ENCODE data around the gene PRAMEF4. TPM values are rescaled to one million over a fixed set of nuclear protein-coding genes. Genes with fewer than 3 reads are reported as not detected.

PRAMEF4 gene
- total RNA-seq = not detected

DNA sequence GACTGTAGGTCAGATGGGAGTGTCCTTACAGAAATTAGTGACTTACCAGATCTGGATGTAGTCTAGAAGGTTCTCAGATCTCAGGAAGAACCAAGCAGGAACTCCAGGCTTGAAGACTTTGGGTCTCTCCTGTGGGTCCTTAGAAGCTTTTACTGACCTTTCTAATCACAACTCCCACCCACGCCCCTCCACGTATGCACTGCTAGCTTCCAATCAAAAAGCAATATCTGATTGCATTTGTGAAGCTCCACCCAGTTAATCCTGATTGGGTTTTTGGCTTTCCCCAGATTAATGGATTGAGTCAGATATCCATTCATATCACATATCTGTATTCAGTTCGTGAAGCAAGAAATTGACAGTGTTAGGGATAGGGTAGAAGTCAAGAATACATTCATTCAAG lies at the start of gene PRAMEF4:
Gene PRAMEF4 (minus strand): TSS at position 101 of the 400 bp plus-strand sequence. CDS start 2,807 bp downstream, outside the sequence.

DNA sequence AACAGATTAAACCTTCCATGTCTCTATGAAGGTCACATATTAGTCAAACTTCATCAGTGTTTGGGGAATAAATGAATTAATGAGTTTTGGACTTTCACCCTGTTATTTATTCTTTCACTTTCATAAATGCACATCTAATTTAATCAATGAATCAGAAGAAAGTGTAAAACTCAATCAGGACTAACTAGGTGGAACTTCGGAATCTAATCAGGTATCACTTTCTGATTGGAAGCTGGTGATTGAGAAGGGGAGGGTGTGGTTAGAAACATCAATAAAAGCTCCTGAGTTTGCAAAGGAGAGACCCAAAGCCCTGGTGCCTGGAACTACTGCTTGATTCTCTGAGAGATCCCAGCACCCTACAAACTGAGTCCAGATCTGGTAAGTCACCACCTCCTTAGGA lies 30.3 kb upstream of the PRAMEF4 start, which contains the start of gene PRAMEF7:
Gene PRAMEF7 (plus strand): TSS at position 301 of the 400 bp plus-strand sequence. CDS start 1,083 bp downstream, outside the sequence.

DNA sequence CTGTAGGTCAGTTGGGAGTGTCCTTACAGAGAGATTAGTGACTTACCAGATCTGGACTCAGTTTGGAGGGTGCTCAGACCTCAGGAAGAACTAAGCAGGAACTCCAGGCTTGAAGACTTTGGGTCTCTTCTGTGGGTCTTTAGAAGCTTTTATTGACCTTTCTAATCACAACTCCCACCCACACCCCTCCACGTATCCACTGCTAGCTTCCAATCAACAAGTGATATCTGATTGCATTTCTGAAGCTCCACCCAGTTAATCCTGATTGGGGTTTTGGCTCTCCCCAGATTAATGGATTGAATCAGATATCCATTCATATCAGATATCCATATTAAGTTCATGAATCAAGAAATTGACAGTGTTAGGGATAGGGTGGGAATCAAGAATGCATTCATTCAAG lies 12.2 kb upstream of the PRAMEF4 start, which contains the start of gene PRAMEF10:
Gene PRAMEF10 (minus strand): TSS at position 101 of the 400 bp plus-strand sequence. CDS start 2,423 bp downstream, outside the sequence.

GRCh38 chr1:12856786-12857185 lies 29.2 kb downstream of the PRAMEF4 start, which contains the start of gene PRAMEF2:
PRAMEF2 (plus strand) TSS chr1:12857086; CDS start chr1:12859010, 1,924 bp downstream.

DNA sequence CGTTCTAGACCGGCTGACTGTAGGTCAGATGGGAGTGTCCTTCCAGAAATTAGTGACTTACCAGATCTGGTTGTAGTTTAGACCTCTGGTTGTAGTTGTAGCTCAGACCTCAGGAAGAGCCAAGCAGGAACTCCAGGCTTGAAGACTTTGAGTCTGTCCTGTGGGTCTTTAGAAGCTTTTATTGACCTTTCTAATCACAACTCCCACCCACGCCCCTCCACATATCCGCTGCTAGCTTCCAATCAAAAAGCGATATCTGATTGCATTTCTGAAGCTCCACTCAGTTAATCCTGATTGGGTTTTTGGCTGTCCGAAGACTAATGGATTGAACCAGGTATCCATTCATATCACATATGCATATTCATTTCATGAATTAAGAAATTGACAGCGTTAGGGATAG lies 37.4 kb downstream of the PRAMEF4 start, which contains the start of gene HNRNPCL1:
Gene HNRNPCL1 (minus strand): TSS at position 101 of the 400 bp plus-strand sequence. CDS start 431 bp downstream, outside the sequence.

GRCh38 chr1:12831310-12831709 lies 54.7 kb downstream of the PRAMEF4 start, which contains the start of gene PRAMEF11:
PRAMEF11 (minus strand) TSS chr1:12831410; CDS start chr1:12828789, 2,621 bp downstream.

Small RNAs within 50 kb of the gene (small RNA-seq; reads per million reads assigned to genes)
- not detected for gene RNU6-1072P (ENCODE audit: low replicate concordance)

Other genes with a start within 250 kb of the PRAMEF4 start
- 0.82 TPM for gene AADACL4, start 242.1 kb downstream of the PRAMEF4 start, total RNA-seq
- gene AADACL3, start 170.1 kb downstream of the PRAMEF4 start, total RNA-seq = not detected
- 0.12 TPM for gene CFAP107, start 140.0 kb downstream of the PRAMEF4 start, total RNA-seq
- not detected for gene PRAMEF12, start 112.5 kb downstream of the PRAMEF4 start, total RNA-seq
- gene PRAMEF1, start 94.8 kb downstream of the PRAMEF4 start, total RNA-seq = not detected
- not detected for gene PRAMEF11, start 54.8 kb downstream of the PRAMEF4 start, total RNA-seq
- gene HNRNPCL1, start 37.5 kb downstream of the PRAMEF4 start, total RNA-seq = not detected
- gene PRAMEF2, start 29.1 kb downstream of the PRAMEF4 start, total RNA-seq = not detected
- gene PRAMEF10, start 12.1 kb upstream of the PRAMEF4 start, total RNA-seq = not detected
- gene PRAMEF7, start 30.4 kb upstream of the PRAMEF4 start, total RNA-seq = not detected
- not detected for gene PRAMEF6, start 61.4 kb upstream of the PRAMEF4 start, total RNA-seq
- gene PRAMEF27, start 170.4 kb upstream of the PRAMEF4 start, total RNA-seq = not detected
- gene HNRNPCL3, start 174.6 kb upstream of the PRAMEF4 start, total RNA-seq = not detected
- gene PRAMEF25, start 184.6 kb upstream of the PRAMEF4 start, total RNA-seq = not detected
- gene HNRNPCL2, start 230.7 kb upstream of the PRAMEF4 start, total RNA-seq = not detected